Stimulated activated CD4-positive, alpha-beta T cell treated with anti-CD3 and anti-CD28 coated beads, Interleukin-15, amount 100 ng/mL, for 1 hour (primary cell): ENCODE data around the gene GRHL3.

Experiments
- DNase-seq, 2 donors: peaks; one replicate each; pipeline ENCODE4 v3.0.0-alpha.2; 2020; ENCODE audit warnings: low read depth in 1 of 2, low spot score in 1 of 2

The GRHL3 gene

GRCh38 chr1:24317956-24318614 lies 1.1 kb upstream of the GRHL3 start:
- no peak for DNase-seq

GRCh38 chr1:24318615-24319311 lies 394 bp upstream of the GRHL3 start:
- no peak for DNase-seq

GRCh38 chr1:24319962-24320361 lies 805 bp downstream of the GRHL3 start:
- DNase-seq = no peak

GRCh38 chr1:24321126-24321525 lies 2.0 kb downstream of the GRHL3 start:
- DNase-seq = no peak

GRCh38 chr1:24321697-24322469 lies 2.7 kb downstream of the GRHL3 start:
- DNase-seq = peak; percentile 18 to 34

- no peak for DNase-seq
Measured at GRCh38 chr1:24322470-24323177, 3.5 kb downstream of the GRHL3 start.

- DNase-seq = no peak
Measured at GRCh38 chr1:24323281-24323680, 4.1 kb downstream of the GRHL3 start.

GRCh38 chr1:24324903-24325302 lies 5.7 kb downstream of the GRHL3 start:
- no peak for DNase-seq

GRCh38 chr1:24325587-24326449 lies 6.7 kb downstream of the GRHL3 start:
- DNase-seq = no peak

GRCh38 chr1:24327486-24327885 lies 8.3 kb downstream of the GRHL3 start:
- no peak for DNase-seq

- no peak for DNase-seq
Measured at GRCh38 chr1:24327891-24328290, 8.7 kb downstream of the GRHL3 start.

- no peak for DNase-seq
Measured at GRCh38 chr1:24329331-24329730, 10.2 kb downstream of the GRHL3 start.

GRCh38 chr1:24329797-24330543 lies 10.8 kb downstream of the GRHL3 start:
- no peak for DNase-seq

GRCh38 chr1:24331961-24332673 lies 13.0 kb downstream of the GRHL3 start:
- DNase-seq = no peak

GRCh38 chr1:24336075-24336474 lies 16.9 kb downstream of the GRHL3 start:
- no peak for DNase-seq

- DNase-seq = no peak
Measured at GRCh38 chr1:24337455-24337854, 18.3 kb downstream of the GRHL3 start.

GRCh38 chr1:24338447-24338846 lies 19.3 kb downstream of the GRHL3 start:
- DNase-seq = no peak

GRCh38 chr1:24339996-24340395 lies 20.8 kb downstream of the GRHL3 start:
- no peak for DNase-seq

- no peak for DNase-seq
Measured at GRCh38 chr1:24340770-24341169, 21.6 kb downstream of the GRHL3 start.
